Prostate gland (tissue), 2 donors: ENCODE measurements around the gene MTRF1L.

Experiments
- CTCF ChIP-seq, 4 experiments: fragments of 200-600 bp in 2 of 4; fragments of 450-650 bp in 2 of 4; sonication (generic) in 2 of 4; IDR thresholded peaks; 1 replicate in 3 of 4; 2 replicates in 1 of 4; pipeline ENCODE4 v1.5.1; 2016 to 2019; ENCODE audit warnings: antibody characterized with exemption in 4 of 4, mild to moderate bottlenecking in 2 of 4, moderate library complexity in 2 of 4
- POLR2AphosphoS5 ChIP-seq: sonication (generic); formaldehyde crosslinking; IDR thresholded peaks from one replicate; pipeline ENCODE4 v1.6.1; 2017; ENCODE audit warnings: antibody characterized with exemption

- TF ChIP-seq CTCF (IDR thresholded peaks at IDR 0.05) = no peak
- TF ChIP-seq POLR2AphosphoS5 = no peak
Measured at GRCh38 chr6:152946995-152947394, 55.5 kb downstream of the MTRF1L start.
